ENCODE data around the gene ZBTB8B. TPM values are rescaled to one million over a fixed set of nuclear protein-coding genes. Genes with fewer than 3 reads are reported as not detected.

ZBTB8B gene
- total RNA-seq (2014; rRNA removed; shearing (Covaris generic)) (not detected in 2 replicates), polyA plus RNA-seq (2016; fragmentation: Nextera tagmentation; extraction: Ambion mirVana) (not detected in 2 replicates)

DNA sequence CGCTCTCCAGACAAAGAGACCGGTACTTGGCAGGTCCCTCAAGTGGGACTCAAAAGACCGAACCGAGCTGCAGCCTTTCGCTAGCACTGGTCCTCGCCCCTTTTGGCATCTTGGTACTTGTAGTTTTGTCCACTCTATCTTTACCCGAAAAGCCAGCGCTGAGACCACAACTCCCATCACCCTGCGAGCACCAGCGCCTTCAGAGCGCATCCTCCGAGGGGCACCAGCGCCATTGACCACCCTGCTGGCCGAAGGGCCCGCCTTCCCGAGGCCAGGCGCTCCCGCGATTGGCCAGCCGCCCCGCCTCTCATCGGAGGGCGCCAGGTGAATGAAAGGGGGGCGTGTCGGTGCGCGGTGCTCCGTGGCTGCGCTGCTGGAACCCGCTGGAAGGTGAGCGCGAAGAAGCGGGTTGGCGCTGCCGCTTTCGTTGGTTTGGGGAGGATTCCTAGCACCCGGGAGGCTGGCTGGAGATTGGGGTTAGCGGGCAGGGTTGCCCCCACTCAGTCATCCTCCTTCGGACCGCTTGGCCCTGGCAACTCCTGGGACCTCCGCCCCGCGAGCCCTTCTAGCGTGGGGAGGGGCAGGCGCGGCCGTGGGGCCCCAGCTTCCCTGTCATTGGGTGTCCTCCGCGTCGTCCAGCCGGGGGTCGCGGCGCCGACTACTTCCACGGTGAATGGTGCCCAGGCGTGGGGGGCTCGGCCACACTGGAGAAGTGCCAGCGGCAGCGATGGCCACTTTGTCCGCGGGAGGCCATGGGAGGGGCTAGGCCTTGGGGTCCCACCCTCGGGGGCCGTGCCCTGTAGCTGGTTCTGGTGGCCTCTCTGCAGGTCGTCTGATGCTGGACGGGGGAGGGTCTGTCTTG, at the start of gene ZBTB8B:
TSS of gene ZBTB8B (plus strand) at position 357 of the 862 bp plus-strand sequence. CDS start 5,553 bp downstream, outside the sequence.
- Histone ChIP-seq H3K4me1 (ENCODE audit: insufficient read depth) (0 out of 2 replicates have a peak, but pooled peaks cover 4% of the 10 kb centered on the region), H3K9me3 (ENCODE audit: low read depth) (no peaks in the 10 kb centered on the region), H3K27me3 (replicated peaks; ENCODE audit: insufficient read depth) (peaks cover 42% of the 10 kb centered on the region), H3K27ac (no peak within 1 kb of the TSS), H4K20me1 (ENCODE audit: insufficient read depth) (no peaks in the 10 kb centered on the region), H2AFZ (peak within 1 kb of the TSS; percentile 31; the same call in 1 of the 2 replicates), H3K36me3 (ENCODE audit: low read depth) (no peaks in the 10 kb centered on the region), H3K79me2 (ENCODE audit: insufficient read depth) (no peaks in the 10 kb centered on the region), H3K4me3 (peak within 1 kb of the TSS; percentile 52), H3K9ac (no peak within 1 kb of the TSS), H3F3A (ENCODE audit: insufficient read depth) (no peaks in the 10 kb centered on the region), H3K4me2 (ENCODE audit: unreplicated experiment) (peak within 1 kb of the TSS; percentile 71), H3K9me2 (ENCODE audit: insufficient read depth) (no peaks in the 10 kb centered on the region)
- in situ Hi-C loops (cut with MboI), result no loop called here
- TF ChIP-seq EZH2phosphoT487 (IDR thresholded peaks at IDR 0.05; ENCODE audit: insufficient read depth, low read depth), result no peak
- TF ChIP-seq EZH2 (IDR thresholded peaks at IDR 0.05; ENCODE audit: insufficient read depth, poor library complexity, severe bottlenecking), result no peak
- WGBS, 2 experiments (ENCODE audit: low coverage in 1 of 2, low lambda C conversion rate in 2 of 2, missing lambda C conversion rate in 2 of 2), result 2% methylated on average over 46 to 65 of the region's 66 CpGs
- DNase-seq, result no peak

- in situ Hi-C loops (cut with MboI), result no loop called here
- Histone ChIP-seq H3K9ac (no peak overlapping the region), H3K9me3 (ENCODE audit: low read depth) (no peaks in the 10 kb centered on the region), H3K27ac (no peak overlapping the region), H3K4me3 (no peak overlapping the region), H3K36me3 (ENCODE audit: low read depth) (no peaks in the 10 kb centered on the region), H4K20me1 (ENCODE audit: insufficient read depth) (no peaks in the 10 kb centered on the region), H3K27me3 (replicated peaks; ENCODE audit: insufficient read depth) (peaks cover 51% of the 10 kb centered on the region; the same call in 1 of the 2 replicates), H3K9me2 (ENCODE audit: insufficient read depth) (no peaks in the 10 kb centered on the region), H3K79me2 (ENCODE audit: insufficient read depth) (no peaks in the 10 kb centered on the region), H3F3A (ENCODE audit: insufficient read depth) (no peaks in the 10 kb centered on the region), H3K4me2 (ENCODE audit: unreplicated experiment) (no peak overlapping the region), H2AFZ (no peak overlapping the region), H3K4me1 (ENCODE audit: insufficient read depth) (no peaks in the 10 kb centered on the region)
- TF ChIP-seq EZH2 (IDR thresholded peaks at IDR 0.05; ENCODE audit: insufficient read depth, poor library complexity, severe bottlenecking), result no peak
- TF ChIP-seq EZH2phosphoT487 (IDR thresholded peaks at IDR 0.05; ENCODE audit: insufficient read depth, low read depth), result no peak
- DNase-seq, result no peak
- 73 to 86% methylated on average over 1 of the region's 1 CpG for WGBS, 2 experiments (ENCODE audit: low coverage in 1 of 2, low lambda C conversion rate in 2 of 2, missing lambda C conversion rate in 2 of 2)
Observed at GRCh38 chr1:32421775-32422174, 43.1 kb upstream of the ZBTB8B start.

- Histone ChIP-seq H3K4me1 (ENCODE audit: insufficient read depth) (no peaks in the 10 kb centered on the region), H3K36me3 (ENCODE audit: low read depth) (no peaks in the 10 kb centered on the region), H2AFZ (0 out of 2 replicates have a peak overlapping the region, but pooled peaks have one; percentile 14), H3K9ac (no peak overlapping the region), H3K4me2 (ENCODE audit: unreplicated experiment) (peak overlapping the region; percentile 48), H3K9me2 (ENCODE audit: insufficient read depth) (no peaks in the 10 kb centered on the region), H4K20me1 (ENCODE audit: insufficient read depth) (no peaks in the 10 kb centered on the region), H3K27me3 (replicated peaks; ENCODE audit: insufficient read depth) (peaks cover 64% of the 10 kb centered on the region; the same call in 1 of the 2 replicates), H3K9me3 (ENCODE audit: low read depth) (no peaks in the 10 kb centered on the region), H3K27ac (no peak overlapping the region), H3K4me3 (peak overlapping the region; percentile 40), H3F3A (ENCODE audit: insufficient read depth) (no peaks in the 10 kb centered on the region), H3K79me2 (ENCODE audit: insufficient read depth) (no peaks in the 10 kb centered on the region)
- in situ Hi-C loops (cut with MboI), result no loop called here
- TF ChIP-seq EZH2 (IDR thresholded peaks at IDR 0.05; ENCODE audit: insufficient read depth, poor library complexity, severe bottlenecking), result peak; percentile 45
- no peak for TF ChIP-seq EZH2phosphoT487 (IDR thresholded peaks at IDR 0.05; ENCODE audit: insufficient read depth, low read depth)
- 7% methylated on average over 23 to 36 of the region's 36 CpGs for WGBS, 2 experiments (ENCODE audit: low coverage in 1 of 2, low lambda C conversion rate in 2 of 2, missing lambda C conversion rate in 2 of 2)
- peak; percentile 44 for DNase-seq
Observed at GRCh38 chr1:32426489-32427255, 38.2 kb upstream of the ZBTB8B start.

DNA sequence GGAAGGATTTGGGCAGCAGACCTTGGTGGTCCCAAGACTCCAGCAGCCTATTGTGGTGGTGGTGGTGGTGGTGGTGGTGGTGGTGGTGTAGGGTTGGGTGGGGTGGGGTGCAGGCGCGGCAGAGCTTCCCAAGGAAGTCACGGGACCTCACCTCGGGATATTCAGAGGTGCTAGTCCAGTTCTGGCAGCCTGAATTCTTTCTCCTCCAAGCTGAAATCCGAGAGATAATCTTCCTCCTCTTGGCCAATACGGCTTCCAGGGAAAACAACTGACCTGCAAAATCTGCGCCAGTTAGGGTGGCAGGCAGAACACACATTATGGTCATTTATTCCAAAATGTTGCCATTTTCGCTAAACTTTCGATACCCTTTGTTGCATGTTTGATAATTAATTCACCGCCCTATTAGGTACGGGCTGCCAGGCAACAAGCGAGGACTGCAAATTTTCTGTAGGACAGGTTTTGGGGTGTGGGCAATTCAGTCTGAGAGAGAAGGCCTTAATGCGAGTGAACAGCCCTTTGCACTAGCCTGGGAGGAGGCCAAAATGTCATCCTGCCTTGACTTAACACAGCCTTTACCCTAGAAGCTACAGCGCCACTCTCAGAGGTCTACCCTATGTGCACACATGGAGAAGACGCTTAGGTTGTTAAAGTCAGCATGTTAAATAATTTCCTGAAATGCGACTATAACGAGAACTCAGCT, 37.5 kb upstream of the ZBTB8B start:
- TF ChIP-seq EZH2phosphoT487 (IDR thresholded peaks at IDR 0.05; ENCODE audit: insufficient read depth, low read depth) (no peak), EZH2 (IDR thresholded peaks at IDR 0.05; ENCODE audit: insufficient read depth, poor library complexity, severe bottlenecking) (no peak)
- in situ Hi-C loops (cut with MboI), result no loop called here
- 77 to 78% methylated on average over 17 of the region's 17 CpGs for WGBS, 2 experiments (ENCODE audit: low coverage in 1 of 2, low lambda C conversion rate in 2 of 2, missing lambda C conversion rate in 2 of 2)
- no peak for DNase-seq
- no peak overlapping the region for H3K9ac ChIP-seq
- H3K9me2 ChIP-seq (ENCODE audit: insufficient read depth), result no peaks in the 10 kb centered on the region
- H3K9me3 ChIP-seq (ENCODE audit: low read depth), result no peaks in the 10 kb centered on the region
- no peaks in the 10 kb centered on the region for H4K20me1 ChIP-seq (ENCODE audit: insufficient read depth)
- H3K27me3 ChIP-seq (replicated peaks; ENCODE audit: insufficient read depth), result peaks cover 64% of the 10 kb centered on the region; the same call in 1 of the 2 replicates
- no peaks in the 10 kb centered on the region for H3K36me3 ChIP-seq (ENCODE audit: low read depth)
- H3K79me2 ChIP-seq (ENCODE audit: insufficient read depth), result no peaks in the 10 kb centered on the region
- H3K4me2 ChIP-seq (ENCODE audit: unreplicated experiment), result no peak overlapping the region
- no peaks in the 10 kb centered on the region for H3F3A ChIP-seq (ENCODE audit: insufficient read depth)
- H2AFZ ChIP-seq, result no peak overlapping the region
- H3K4me1 ChIP-seq (ENCODE audit: insufficient read depth), result no peaks in the 10 kb centered on the region
- H3K4me3 ChIP-seq, result no peak overlapping the region
- H3K27ac ChIP-seq, result no peak overlapping the region
